ENCODE measurements around the gene CD44. TPM values are rescaled to one million over a fixed set of nuclear protein-coding genes. Genes with fewer than 3 reads are reported as not detected.
A peak's percentile ranks its signal among the peaks of the same experiment; 100 is the strongest.

Gene CD44
- total RNA-seq, 4 donors from 2014 or later, result 67.1 to 180 (median 84.8) TPM

GRCh38 chr11:35237351-35237750, 98.4 kb downstream of the CD44 start:
- H3K9me3 ChIP-seq, result peaks cover 0 to 4% (median 2%) of the 10 kb centered on the region in 4 donors
- no peak for DNase-seq (ENCODE audit: low spot score in 2 of 2)
- TF ChIP-seq CTCF (IDR thresholded peaks at IDR 0.05), result no peak
- TF ChIP-seq EP300 (IDR thresholded peaks at IDR 0.05), result no peak
- no peak for TF ChIP-seq POLR2A (IDR thresholded peaks at IDR 0.05)
- no peak overlapping the region for H3K4me3 ChIP-seq
- H3K27me3 ChIP-seq, result no peaks in the 10 kb centered on the region
- H3K4me1 ChIP-seq, result no peaks in the 10 kb centered on the region
- no peaks in the 10 kb centered on the region for H3K36me3 ChIP-seq
- WGBS, 2 donors, result 78 to 87% methylated on average over 1 of the region's 1 CpG
- H3K27ac ChIP-seq, result no peak overlapping the region

GRCh38 chr11:35237860-35238715, 99.1 kb downstream of the CD44 start:
- Histone ChIP-seq H3K27ac (no peak overlapping the region), H3K9me3 (peaks cover 0 to 4% (median 2%) of the 10 kb centered on the region in 4 donors), H3K27me3 (no peaks in the 10 kb centered on the region), H3K4me1 (no peaks in the 10 kb centered on the region), H3K36me3 (no peaks in the 10 kb centered on the region), H3K4me3 (no peak overlapping the region)
- peak in 1 of 2 donors; percentile 64 for DNase-seq (ENCODE audit: low spot score in 2 of 2)
- TF ChIP-seq EP300 (IDR thresholded peaks at IDR 0.05) (no peak), POLR2A (IDR thresholded peaks at IDR 0.05) (no peak), CTCF (IDR thresholded peaks at IDR 0.05) (peak; percentile 56 to 79 (median 68))
- WGBS, 2 donors, result 55 to 60% methylated on average over 15 of the region's 15 CpGs

GRCh38 chr11:35238882-35239281, 99.9 kb downstream of the CD44 start:
- Histone ChIP-seq H3K4me3 (no peak overlapping the region), H3K27ac (no peak overlapping the region), H3K4me1 (no peaks in the 10 kb centered on the region), H3K9me3 (peaks cover 0 to 4% (median under 1%) of the 10 kb centered on the region in 4 donors), H3K27me3 (no peaks in the 10 kb centered on the region), H3K36me3 (no peaks in the 10 kb centered on the region)
- 98 to 100% methylated on average over 1 of the region's 1 CpG for WGBS, 2 donors
- no peak for DNase-seq (ENCODE audit: low spot score in 2 of 2)
- no peak for TF ChIP-seq POLR2A (IDR thresholded peaks at IDR 0.05)
- no peak for TF ChIP-seq CTCF (IDR thresholded peaks at IDR 0.05)
- no peak for TF ChIP-seq EP300 (IDR thresholded peaks at IDR 0.05)

GRCh38 chr11:35239471-35240075, 100.6 kb downstream of the CD44 start:
- peaks cover 0 to 2% (median 0%) of the 10 kb centered on the region in 4 donors for H3K9me3 ChIP-seq
- H3K27me3 ChIP-seq, result no peaks in the 10 kb centered on the region
- H3K27ac ChIP-seq, result no peak overlapping the region
- DNase-seq (ENCODE audit: low spot score in 2 of 2), result no peak
- no peak for TF ChIP-seq CTCF (IDR thresholded peaks at IDR 0.05)
- TF ChIP-seq EP300 (IDR thresholded peaks at IDR 0.05), result no peak
- TF ChIP-seq POLR2A (IDR thresholded peaks at IDR 0.05), result no peak
- 60 to 64% methylated on average over 4 of the region's 4 CpGs for WGBS, 2 donors
- H3K4me3 ChIP-seq, result no peak overlapping the region
- no peaks in the 10 kb centered on the region for H3K36me3 ChIP-seq
- H3K4me1 ChIP-seq, result no peaks in the 10 kb centered on the region

GRCh38 chr11:35241083-35241482, 102.1 kb downstream of the CD44 start:
- no peak for TF ChIP-seq EP300 (IDR thresholded peaks at IDR 0.05)
- TF ChIP-seq POLR2A (IDR thresholded peaks at IDR 0.05), result no peak
- no peak for TF ChIP-seq CTCF (IDR thresholded peaks at IDR 0.05)
- Histone ChIP-seq H3K4me1 (no peaks in the 10 kb centered on the region), H3K9me3 (no peaks in the 10 kb centered on the region), H3K27ac (no peak overlapping the region), H3K27me3 (no peaks in the 10 kb centered on the region), H3K36me3 (no peaks in the 10 kb centered on the region), H3K4me3 (no peak overlapping the region)
- 96 to 100% methylated on average over 1 of the region's 1 CpG for WGBS, 2 donors
- no peak for DNase-seq (ENCODE audit: low spot score in 2 of 2)
